ENCODE data around the gene HIF3A.

The HIF3A gene

GRCh38 chr19:46383171-46383815 lies 86.5 kb downstream of the HIF3A start:
- H3K4me3 ChIP-seq (ENCODE audit: low read depth, low read length), result no peak overlapping the region
- DNase-seq (ENCODE audit: low read depth, low spot score), result no peak
- CTCF ChIA-PET, result interaction anchor here (0.6 to 12.8 kb wide), 7 partner anchors 11 to 161 kb away, joined by 3 to 151 read pairs (median 4); no protein-coding TSS in a partner anchor
- POLR2A ChIA-PET, result no interaction called here
- no peak for TF ChIP-seq CTCF (IDR thresholded peaks at IDR 0.05; ENCODE audit: insufficient read depth, low read length, missing control alignments)

- no peak overlapping the region for H3K4me3 ChIP-seq (ENCODE audit: low read depth, low read length)
- ChIA-PET CTCF (interaction anchor here (0.6 to 12.8 kb wide), 6 partner anchors 10 to 160 kb away, joined by 3 to 151 read pairs (median 4); no protein-coding TSS in a partner anchor), POLR2A (no interaction called here)
- DNase-seq (ENCODE audit: low read depth, low spot score), result no peak
- TF ChIP-seq CTCF (IDR thresholded peaks at IDR 0.05; ENCODE audit: insufficient read depth, low read length, missing control alignments), result no peak
These were observed 87.0 kb downstream of the HIF3A start for GRCh38 chr19:46383846-46384245.

GRCh38 chr19:46384396-46384795 lies 87.6 kb downstream of the HIF3A start:
- ChIA-PET CTCF (interaction anchor here (1.4 to 12.8 kb wide), 4 partner anchors 10 to 158 kb away, joined by 4 to 151 read pairs (median 5); no protein-coding TSS in a partner anchor), POLR2A (no interaction called here)
- no peak for DNase-seq (ENCODE audit: low read depth, low spot score)
- no peak overlapping the region for H3K4me3 ChIP-seq (ENCODE audit: low read depth, low read length)
- TF ChIP-seq CTCF (IDR thresholded peaks at IDR 0.05; ENCODE audit: insufficient read depth, low read length, missing control alignments), result no peak

GRCh38 chr19:46385636-46386035 lies 88.8 kb downstream of the HIF3A start:
- CTCF ChIA-PET, result interaction anchor here (3.1 to 12.8 kb wide), 2 partner anchors 8 to 18 kb away, joined by 22 to 151 read pairs; no protein-coding TSS in a partner anchor
- H3K4me3 ChIP-seq (ENCODE audit: low read depth, low read length), result no peak overlapping the region
- no peak for DNase-seq (ENCODE audit: low read depth, low spot score)
- TF ChIP-seq CTCF (IDR thresholded peaks at IDR 0.05; ENCODE audit: insufficient read depth, low read length, missing control alignments), result no peak
- POLR2A ChIA-PET, result no interaction called here

GRCh38 chr19:46386151-46386550 lies 89.3 kb downstream of the HIF3A start:
- no peak for TF ChIP-seq CTCF (IDR thresholded peaks at IDR 0.05; ENCODE audit: insufficient read depth, low read length, missing control alignments)
- no peak overlapping the region for H3K4me3 ChIP-seq (ENCODE audit: low read depth, low read length)
- POLR2A ChIA-PET, result no interaction called here
- CTCF ChIA-PET, result interaction anchor here (0.7 to 12.8 kb wide), 4 partner anchors 8 to 39 kb away, joined by 3 to 151 read pairs (median 12); partner anchors contain the start of gene PPP5C
- no peak for DNase-seq (ENCODE audit: low read depth, low spot score)

- H3K4me3 ChIP-seq (ENCODE audit: low read depth, low read length), result no peak overlapping the region
- ChIA-PET CTCF (interaction anchor here (0.7 to 12.8 kb wide), 4 partner anchors 7 to 40 kb away, joined by 3 to 151 read pairs (median 12); partner anchors contain the start of gene PPP5C), POLR2A (no interaction called here)
- no peak for DNase-seq (ENCODE audit: low read depth, low spot score)
- TF ChIP-seq CTCF (IDR thresholded peaks at IDR 0.05; ENCODE audit: insufficient read depth, low read length, missing control alignments), result no peak
These were observed 90.3 kb downstream of the HIF3A start for GRCh38 chr19:46386996-46387712.

Data from AG04449 (cell line).